OCI-LY1 (cell line): Measurements from ENCODE around the gene ZNF17.

Experiments used
- H2AFZ ChIP-seq: fragments of 200-600 bp; sonication (generic), shearing (Covaris generic); 2 replicates; pipeline ENCODE4 v1.6.0; 2014; ENCODE audit warnings: antibody characterized with exemption, mild to moderate bottlenecking, low read length
- H3F3A ChIP-seq: fragments of 200-600 bp; sonication (generic), shearing (Covaris generic); 2 replicates; pipeline ENCODE4 v1.6.0; 2014; ENCODE audit warnings: mild to moderate bottlenecking, antibody characterized with exemption, low read length, moderate library complexity; ENCODE audit not compliant: insufficient read depth
- H3K27ac ChIP-seq: fragments of 200-600 bp; sonication (generic); 2 replicates; pipeline ENCODE4 v1.5.1; 2014; ENCODE audit warnings: low read length, mixed run types, mild to moderate bottlenecking, low read depth; ENCODE audit not compliant: poor library complexity, severe bottlenecking
- H3K27me3 ChIP-seq: fragments of 200-600 bp; sonication (generic); 2 replicates; pipeline ENCODE4 v1.6.0; 2014; ENCODE audit warnings: antibody characterized with exemption, mild to moderate bottlenecking, low read length, moderate library complexity; ENCODE audit not compliant: insufficient read depth
- H3K36me3 ChIP-seq: fragments of 200-600 bp; sonication (generic); 2 replicates; pipeline ENCODE4 v1.6.1; 2014; ENCODE audit warnings: mild to moderate bottlenecking, antibody characterized with exemption, low read length, moderate library complexity, mixed read lengths; ENCODE audit not compliant: insufficient read depth
- H3K4me1 ChIP-seq: fragments of 200-600 bp; sonication (generic); 2 replicates; pipeline ENCODE4 v1.5.1; 2014; ENCODE audit warnings: mild to moderate bottlenecking, low read length, moderate library complexity; ENCODE audit not compliant: insufficient read depth, severe bottlenecking
- H3K4me2 ChIP-seq: fragments of 200-600 bp; sonication (generic), shearing (Covaris generic); 2 replicates; pipeline ENCODE4 v1.6.1; 2014; ENCODE audit warnings: low read length
- H3K4me3 ChIP-seq: fragments of 200-600 bp; sonication (generic); 2 replicates; pipeline ENCODE4 v1.5.1; 2014; ENCODE audit warnings: low read length, low read depth, mild to moderate bottlenecking, mixed read lengths; ENCODE audit not compliant: poor library complexity, severe bottlenecking
- H3K79me2 ChIP-seq: fragments of 200-600 bp; shearing (Covaris generic); 2 replicates; pipeline ENCODE4 v1.6.1; 2016; ENCODE audit warnings: mixed run types, low read length, mixed read lengths; ENCODE audit not compliant: insufficient read depth
- H3K9ac ChIP-seq: fragments of 200-600 bp; sonication (generic), shearing (Covaris generic); 2 replicates; pipeline ENCODE4 v1.6.1; 2014; ENCODE audit warnings: mild to moderate bottlenecking, low read length, mixed read lengths
- H3K9me2 ChIP-seq: fragments of 200-600 bp; sonication (generic), shearing (Covaris generic); 2 replicates; pipeline ENCODE4 v1.6.1; 2014; ENCODE audit warnings: low read depth, mild to moderate bottlenecking, low read length, mixed read lengths
- H3K9me3 ChIP-seq: fragments of 200-600 bp; shearing (Covaris generic); 2 replicates; pipeline ENCODE4 v1.6.1; 2014; ENCODE audit warnings: low read length, mixed read lengths
- H4K20me1 ChIP-seq: fragments of 200-600 bp; sonication (generic), shearing (Covaris generic); 2 replicates; pipeline ENCODE4 v1.6.0; 2016; ENCODE audit warnings: mild to moderate bottlenecking, low read length; ENCODE audit not compliant: insufficient read depth
- EZH2 ChIP-seq: fragments of 200-600 bp; sonication (generic), shearing (Covaris generic); IDR thresholded peaks from 2 replicates; pipeline ENCODE4 v1.8.0; 2017; ENCODE audit warnings: borderline replicate concordance, mixed run types, mild to moderate bottlenecking, antibody characterized with exemption, low read length, moderate library complexity, mixed read lengths
- TF ChIP-seq, protein P1 (sequence below): fragments of 200-600 bp; sonication (generic), shearing (Covaris generic); IDR thresholded peaks from 2 replicates; pipeline ENCODE4 v1.5.1; 2017; ENCODE audit warnings: mild to moderate bottlenecking, antibody characterized with exemption, low read length, moderate library complexity, mixed read lengths

The ZNF17 gene

DNA sequence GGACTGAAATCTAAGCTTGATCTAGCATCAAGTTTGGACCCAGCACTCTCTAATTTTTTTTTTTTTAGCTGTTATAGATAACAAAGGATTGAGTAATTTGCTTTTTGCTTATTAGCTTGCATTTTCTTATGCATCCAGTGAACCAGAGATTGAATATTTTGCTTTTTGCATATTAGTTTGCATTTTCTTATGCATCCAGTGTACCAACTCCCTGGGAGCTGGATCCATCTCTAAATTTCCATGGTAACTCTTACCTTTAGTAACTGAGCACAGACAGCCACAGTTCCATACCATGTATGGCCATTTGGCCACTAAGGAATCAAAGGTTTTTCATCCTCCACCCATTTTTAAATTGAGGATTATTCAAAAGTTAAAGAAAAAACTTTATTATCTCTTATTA, 30.0 kb upstream of the ZNF17 start:
- Histone ChIP-seq H3K9me3 (peaks cover 42% of the 10 kb centered on the region), H4K20me1 (no peaks in the 10 kb centered on the region), H3K4me2 (no peak overlapping the region), H3K27ac (no peak overlapping the region), H3K4me3 (no peak overlapping the region), H3K79me2 (no peaks in the 10 kb centered on the region), H3K9me2 (no peaks in the 10 kb centered on the region), H2AFZ (no peak overlapping the region), H3K36me3 (peaks cover 26% of the 10 kb centered on the region), H3F3A (no peaks in the 10 kb centered on the region), H3K4me1 (no peaks in the 10 kb centered on the region), H3K27me3 (no peaks in the 10 kb centered on the region), H3K9ac (no peak overlapping the region)
- TF ChIP-seq, protein P1, sequence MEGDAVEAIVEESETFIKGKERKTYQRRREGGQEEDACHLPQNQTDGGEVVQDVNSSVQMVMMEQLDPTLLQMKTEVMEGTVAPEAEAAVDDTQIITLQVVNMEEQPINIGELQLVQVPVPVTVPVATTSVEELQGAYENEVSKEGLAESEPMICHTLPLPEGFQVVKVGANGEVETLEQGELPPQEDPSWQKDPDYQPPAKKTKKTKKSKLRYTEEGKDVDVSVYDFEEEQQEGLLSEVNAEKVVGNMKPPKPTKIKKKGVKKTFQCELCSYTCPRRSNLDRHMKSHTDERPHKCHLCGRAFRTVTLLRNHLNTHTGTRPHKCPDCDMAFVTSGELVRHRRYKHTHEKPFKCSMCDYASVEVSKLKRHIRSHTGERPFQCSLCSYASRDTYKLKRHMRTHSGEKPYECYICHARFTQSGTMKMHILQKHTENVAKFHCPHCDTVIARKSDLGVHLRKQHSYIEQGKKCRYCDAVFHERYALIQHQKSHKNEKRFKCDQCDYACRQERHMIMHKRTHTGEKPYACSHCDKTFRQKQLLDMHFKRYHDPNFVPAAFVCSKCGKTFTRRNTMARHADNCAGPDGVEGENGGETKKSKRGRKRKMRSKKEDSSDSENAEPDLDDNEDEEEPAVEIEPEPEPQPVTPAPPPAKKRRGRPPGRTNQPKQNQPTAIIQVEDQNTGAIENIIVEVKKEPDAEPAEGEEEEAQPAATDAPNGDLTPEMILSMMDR = no peak
- no peak for TF ChIP-seq EZH2

DNA sequence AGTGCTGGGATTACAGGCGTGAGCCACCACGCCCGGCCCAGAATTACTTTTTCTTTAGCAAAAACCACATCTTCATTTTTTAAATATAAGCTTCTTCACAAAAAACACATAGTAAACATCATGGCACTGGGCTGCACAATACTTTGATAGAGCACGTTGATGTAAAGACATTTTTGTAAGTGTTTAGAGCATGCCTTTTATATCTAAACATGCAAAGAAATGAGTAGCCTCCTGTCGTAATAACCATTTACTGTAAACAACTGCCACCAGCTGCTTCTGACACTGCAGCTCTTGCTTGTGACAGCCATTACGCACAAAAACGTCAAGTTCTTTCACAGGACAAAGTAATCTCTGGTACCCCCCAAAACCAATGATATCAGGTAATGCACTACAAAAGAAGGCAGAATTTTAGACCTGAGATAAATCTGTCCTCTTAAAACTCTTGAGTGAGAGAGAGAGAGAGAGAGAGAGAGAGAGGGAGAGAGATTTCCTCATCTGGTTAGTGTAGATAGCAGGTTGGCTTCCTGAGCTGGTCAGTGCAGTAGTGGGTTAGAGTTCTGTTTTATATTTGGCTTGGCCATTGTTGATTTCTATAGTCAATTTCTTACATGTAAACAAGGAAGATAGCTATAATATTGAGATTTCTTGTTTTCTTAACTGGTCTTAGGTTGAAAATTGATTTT, 28.0 kb upstream of the ZNF17 start:
- H4K20me1 ChIP-seq = no peaks in the 10 kb centered on the region
- no peak overlapping the region for H3K4me2 ChIP-seq
- H3K4me1 ChIP-seq = no peaks in the 10 kb centered on the region
- H3K9ac ChIP-seq = no peak overlapping the region
- peaks cover 6% of the 10 kb centered on the region for H3K36me3 ChIP-seq
- no peak overlapping the region for H3K27ac ChIP-seq
- H3K79me2 ChIP-seq = no peaks in the 10 kb centered on the region
- peaks cover 32% of the 10 kb centered on the region for H3K9me3 ChIP-seq
- no peaks in the 10 kb centered on the region for H3K9me2 ChIP-seq
- H2AFZ ChIP-seq = no peak overlapping the region
- no peaks in the 10 kb centered on the region for H3F3A ChIP-seq
- H3K4me3 ChIP-seq = no peak overlapping the region
- H3K27me3 ChIP-seq = no peaks in the 10 kb centered on the region
- TF ChIP-seq EZH2 = no peak
- TF ChIP-seq, protein P1 = no peak

DNA sequence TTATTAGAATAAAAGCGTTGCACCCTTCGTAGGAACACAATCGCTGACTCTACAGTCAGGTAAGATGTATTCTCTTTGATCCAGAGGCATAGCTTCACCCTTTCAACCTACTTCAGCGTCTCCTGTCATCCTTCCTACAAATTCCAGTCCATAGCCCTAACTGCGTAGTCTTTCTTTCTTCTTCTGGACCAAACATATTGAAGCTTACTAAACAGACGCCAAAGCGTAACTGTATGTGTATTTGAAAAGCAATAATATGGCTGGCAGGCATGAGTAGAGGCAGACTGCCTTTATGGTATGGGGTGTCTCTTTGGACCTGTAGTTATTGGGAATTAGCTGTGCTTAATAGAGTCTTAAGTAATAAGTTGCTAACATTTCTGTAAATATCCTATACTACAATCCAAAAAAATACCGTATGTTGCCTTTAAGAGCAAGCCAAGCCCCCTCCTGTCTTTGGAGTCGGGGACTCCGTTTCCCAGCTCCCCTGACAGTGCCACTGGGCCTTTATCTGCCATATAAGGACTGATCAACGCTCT, 21.7 kb upstream of the ZNF17 start:
- Histone ChIP-seq H4K20me1 (no peaks in the 10 kb centered on the region), H2AFZ (peak overlapping the region; percentile 88; the same call in 1 of the 2 replicates), H3K4me2 (peak overlapping the region; percentile 85), H3K4me3 (peak overlapping the region; percentile 90), H3K9me2 (no peaks in the 10 kb centered on the region), H3K9me3 (peaks cover 22% of the 10 kb centered on the region), H3K4me1 (peaks cover 16% of the 10 kb centered on the region), H3K36me3 (peaks cover 20% of the 10 kb centered on the region), H3K9ac (peak overlapping the region; percentile 44), H3K27ac (peak overlapping the region; percentile 29), H3K27me3 (no peaks in the 10 kb centered on the region), H3K79me2 (peaks cover 25% of the 10 kb centered on the region), H3F3A (no peaks in the 10 kb centered on the region)
- no peak for TF ChIP-seq EZH2
- TF ChIP-seq, protein P1 = no peak
